Lower leg skin (tissue), 4 donors: ENCODE results near the gene TEX13D. TPM values are rescaled to one million over a fixed set of nuclear protein-coding genes. Genes with fewer than 3 reads are reported as not detected.

Source experiments
- DNase-seq, 2 donors: peaks; one replicate each; pipeline ENCODE4 v3.0.0-alpha.2; 2019; ENCODE audit warnings: low spot score in 2 of 2
- H3K4me3 ChIP-seq: fragments of 200-600 bp; sonication (generic); 2 replicates; pipeline ENCODE4 v1.5.1; 2017; ENCODE audit warnings: mild to moderate bottlenecking, low read depth; ENCODE audit not compliant: poor library complexity, severe bottlenecking
- POLR2A ChIP-seq, 2 donors: fragments of 450-650 bp; IDR thresholded peaks; one replicate each; pipeline ENCODE4 v1.6.1; 2016 to 2017; ENCODE audit warnings: antibody characterized with exemption in 2 of 2, mild to moderate bottlenecking in 1 of 2, moderate library complexity in 1 of 2
- WGBS, 2 donors: methylation state at CpG; one replicate each; pipeline ENCODE4 v1.1.5; 2018; 5-methylcytosine and 5-hydroxymethylcytosine counted together
- intact Hi-C: fragments of 100-400 bp; cut with DNase I; formaldehyde crosslinking; loops from one replicate; pipeline ENCODE4 v1.15.0; 2023; ENCODE audit warnings: low total_unique reads
- total RNA-seq, 4 donors: library from RNA; depleted of rRNA; stranded (reverse); fragments of >200 nt; gene quantifications; one replicate each; pipeline ENCODE4 v1.1.0, GENCODE V29; 2016
- TF ChIP-seq, protein P1 (sequence below), 3 donors: fragments of 450-650 bp; IDR thresholded peaks; one replicate each; pipeline ENCODE4 v1.5.1; 2016; ENCODE audit warnings: antibody characterized with exemption in 3 of 3, mild to moderate bottlenecking in 3 of 3, moderate library complexity in 2 of 3

Gene TEX13D
- total RNA-seq, 4 donors from 2014 or later = not detected

DNA sequence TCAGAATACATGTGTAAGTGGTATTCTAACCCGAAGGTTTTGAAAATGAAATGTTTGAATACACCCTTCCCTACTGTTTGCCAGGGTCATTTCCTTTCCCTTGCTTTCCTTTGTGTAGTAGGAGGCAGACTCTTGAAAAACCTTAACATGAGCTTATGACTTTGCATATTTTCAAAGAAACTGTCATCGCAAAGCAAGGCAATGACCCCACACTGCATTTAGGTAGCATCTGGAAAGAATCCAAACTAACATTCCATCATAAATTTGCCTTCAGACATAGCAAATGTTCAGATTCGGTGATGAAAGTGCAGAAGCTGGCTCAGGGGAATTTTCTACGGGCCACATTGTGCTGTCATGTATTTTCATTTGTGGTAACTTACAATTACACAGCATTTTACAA is 46.2 kb downstream of the TEX13D start:
- intact Hi-C loops = no loop called here
- H3K4me3 ChIP-seq = no peak overlapping the region
- TF ChIP-seq, protein P1, sequence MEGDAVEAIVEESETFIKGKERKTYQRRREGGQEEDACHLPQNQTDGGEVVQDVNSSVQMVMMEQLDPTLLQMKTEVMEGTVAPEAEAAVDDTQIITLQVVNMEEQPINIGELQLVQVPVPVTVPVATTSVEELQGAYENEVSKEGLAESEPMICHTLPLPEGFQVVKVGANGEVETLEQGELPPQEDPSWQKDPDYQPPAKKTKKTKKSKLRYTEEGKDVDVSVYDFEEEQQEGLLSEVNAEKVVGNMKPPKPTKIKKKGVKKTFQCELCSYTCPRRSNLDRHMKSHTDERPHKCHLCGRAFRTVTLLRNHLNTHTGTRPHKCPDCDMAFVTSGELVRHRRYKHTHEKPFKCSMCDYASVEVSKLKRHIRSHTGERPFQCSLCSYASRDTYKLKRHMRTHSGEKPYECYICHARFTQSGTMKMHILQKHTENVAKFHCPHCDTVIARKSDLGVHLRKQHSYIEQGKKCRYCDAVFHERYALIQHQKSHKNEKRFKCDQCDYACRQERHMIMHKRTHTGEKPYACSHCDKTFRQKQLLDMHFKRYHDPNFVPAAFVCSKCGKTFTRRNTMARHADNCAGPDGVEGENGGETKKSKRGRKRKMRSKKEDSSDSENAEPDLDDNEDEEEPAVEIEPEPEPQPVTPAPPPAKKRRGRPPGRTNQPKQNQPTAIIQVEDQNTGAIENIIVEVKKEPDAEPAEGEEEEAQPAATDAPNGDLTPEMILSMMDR (IDR thresholded peaks at IDR 0.05) = no peak
- TF ChIP-seq POLR2A (IDR thresholded peaks at IDR 0.05) = no peak
- no peak for DNase-seq
- WGBS, 2 donors = 41 to 47% methylated on average over 4 of the region's 4 CpGs

DNA sequence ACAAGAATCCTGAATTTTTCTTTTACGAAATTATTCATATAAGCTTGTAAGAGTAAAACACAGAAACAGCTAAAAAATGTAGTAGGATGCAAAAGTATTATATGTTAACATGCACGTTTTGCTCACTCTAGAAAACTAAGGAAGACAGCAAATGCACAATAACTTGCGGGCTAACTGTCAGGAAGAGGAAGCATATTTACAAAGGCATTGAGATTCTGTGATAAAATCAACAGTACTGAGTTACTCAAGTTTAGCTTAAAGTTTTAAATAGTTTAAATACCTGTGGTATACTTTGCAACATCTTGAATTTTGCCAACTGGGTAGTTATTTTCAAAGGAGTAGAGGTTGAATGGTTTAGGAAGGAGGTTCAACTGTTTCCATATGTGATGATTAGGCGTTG is 50.9 kb downstream of the TEX13D start:
- 73 to 81% methylated on average over 4 of the region's 4 CpGs for whole genome bisulfite sequencing, 2 donors
- intact Hi-C loops = no loop called here
- H3K4me3 ChIP-seq = no peak overlapping the region
- TF ChIP-seq, protein P1 (IDR thresholded peaks at IDR 0.05) = no peak
- no peak for TF ChIP-seq POLR2A (IDR thresholded peaks at IDR 0.05)
- DNase-seq = no peak

DNA sequence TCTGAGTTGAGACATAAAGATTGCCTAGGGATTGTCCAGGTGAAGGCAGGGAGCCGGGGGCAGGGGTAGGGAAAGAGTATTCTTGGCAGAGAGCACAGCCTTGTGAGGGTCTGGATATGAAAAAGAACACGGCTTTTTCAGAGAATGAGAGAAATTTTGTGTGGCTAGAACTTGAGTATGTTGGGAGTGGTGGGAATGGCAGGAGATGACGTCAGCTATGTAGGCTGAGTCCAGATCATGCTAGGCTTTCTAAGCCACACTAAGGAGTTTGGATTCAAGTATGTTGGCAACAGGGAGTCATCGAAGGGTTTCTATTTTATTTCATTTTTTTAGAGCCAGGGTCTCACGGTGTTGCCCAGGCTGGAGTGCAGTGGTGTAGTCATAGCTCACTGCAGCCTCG is 53.9 kb downstream of the TEX13D start:
- no peak overlapping the region for H3K4me3 ChIP-seq
- WGBS, 2 donors = 68 to 90% methylated on average over 6 of the region's 6 CpGs
- no peak for TF ChIP-seq POLR2A (IDR thresholded peaks at IDR 0.05)
- TF ChIP-seq, protein P1 (IDR thresholded peaks at IDR 0.05) = no peak
- intact Hi-C loops = no loop called here
- DNase-seq = no peak

Other genes starting within 250 kb of the TEX13D start
- gene SH2D1A, start 13.9 kb downstream of the TEX13D start, total RNA-seq = under 1 TPM in 2 of 4 donors, not detected in 2; 0.19 to 0.25 TPM